Kidney (tissue), 14 donors: Measurements from ENCODE around the gene MAML3. TPM values are rescaled to one million over a fixed set of nuclear protein-coding genes. Genes with fewer than 3 reads are reported as not detected.

Source experiments
- DNase-seq, 5 donors: peaks; one replicate each; pipeline ENCODE4 v3.0.0-alpha.2; 2013 to 2020
- FAIRE-seq: peaks from 2 replicates; lab custom pipeline; 2012; peaks lifted over from hg19 to GRCh38; lab: Jason Lieb, UNC
- H3K27ac ChIP-seq, 2 donors: one replicate each; pipeline ENCODE4 v1.7.0; 2013; ENCODE audit warnings: low read depth in 2 of 2, low read length in 2 of 2, inconsistent platforms in 1 of 2
- H3K27me3 ChIP-seq: one replicate; pipeline ENCODE4 v1.7.1; 2013; ENCODE audit warnings: low read length, inconsistent platforms; ENCODE audit not compliant: control insufficient read depth, insufficient read depth
- H3K36me3 ChIP-seq, 3 donors: one replicate each; pipeline versions ENCODE4 v1.7.0 to v1.7.1; 2013; ENCODE audit warnings: low read length in 3 of 3, control low read depth in 1 of 3, inconsistent platforms in 1 of 3; ENCODE audit not compliant: insufficient read depth in 3 of 3, control insufficient read depth in 2 of 3
- H3K4me1 ChIP-seq, 3 donors: one replicate each; pipeline versions ENCODE4 v1.7.0 to v1.7.1; 2013; ENCODE audit warnings: low read length in 3 of 3, inconsistent platforms in 1 of 3, low read depth in 1 of 3; ENCODE audit not compliant: control insufficient read depth in 2 of 3, insufficient read depth in 2 of 3
- H3K4me3 ChIP-seq, 3 donors: one replicate each; pipeline versions ENCODE4 v1.7.0 to v1.8.1; 2013; ENCODE audit warnings: low read length in 3 of 3, control low read depth in 1 of 3, inconsistent platforms in 1 of 3
- H3K9ac ChIP-seq, 3 donors: one replicate each; pipeline versions ENCODE4 v1.7.0 to v1.7.1; 2013; ENCODE audit warnings: low read length in 3 of 3, control low read depth in 1 of 3, inconsistent platforms in 1 of 3
- H3K9me3 ChIP-seq, 3 donors: one replicate each; pipeline versions ENCODE4 v1.7.0 to v1.7.1; 2013; ENCODE audit warnings: low read length in 3 of 3, control low read depth in 1 of 3, inconsistent platforms in 1 of 3; ENCODE audit not compliant: control insufficient read depth in 2 of 3, insufficient read depth in 1 of 3
- intact Hi-C: fragments of 100-400 bp; cut with DNase I; formaldehyde crosslinking; loops from one replicate; pipeline ENCODE4 v1.11.1; 2022
- polyA plus RNA-seq: library from polyadenylated mRNA; stranded (reverse); fragments of 350-450 nt; fragmentation: Illumina TruSeq; extraction: RNeasy Lipid Tissue Mini Kit (QIAGEN cat#74804); gene quantifications from one replicate; pipeline ENCODE4 v1.2.3, GENCODE V29; 2014; ENCODE audit warnings: low read depth, low replicate concordance; ENCODE audit not compliant: insufficient read depth
- total RNA-seq: library from RNA; stranded (reverse); fragmentation: NEBNext Ultra II Directional; extraction: Animal tissue kit (Norgen Biotek cat#: 25700); gene quantifications from one replicate; pipeline ENCODE4 v1.2.1, GENCODE V29; 2021
- TF ChIP-seq, protein P1 (sequence below): IDR thresholded peaks from 3 replicates; pipeline ENCODE4 v1.5.1; 2012; ENCODE audit warnings: mild to moderate bottlenecking, moderate library complexity, borderline replicate concordance; ENCODE audit not compliant: insufficient read depth; ENCODE audit errors: extremely low read depth
- donor health status: control.
- donor health status: control.
- donor health status: control.
- donor health status: control.
- donor health status: control.
- donor health status: DM: yes; HTN: yes; CAD: no.
- donor health status: Normal renal cell carcinoma (clear cell type).

Gene MAML3
- total and polyA plus RNA-seq, 2 donors from 2014 or later, result 1.4 to 10.4 TPM

DNA sequence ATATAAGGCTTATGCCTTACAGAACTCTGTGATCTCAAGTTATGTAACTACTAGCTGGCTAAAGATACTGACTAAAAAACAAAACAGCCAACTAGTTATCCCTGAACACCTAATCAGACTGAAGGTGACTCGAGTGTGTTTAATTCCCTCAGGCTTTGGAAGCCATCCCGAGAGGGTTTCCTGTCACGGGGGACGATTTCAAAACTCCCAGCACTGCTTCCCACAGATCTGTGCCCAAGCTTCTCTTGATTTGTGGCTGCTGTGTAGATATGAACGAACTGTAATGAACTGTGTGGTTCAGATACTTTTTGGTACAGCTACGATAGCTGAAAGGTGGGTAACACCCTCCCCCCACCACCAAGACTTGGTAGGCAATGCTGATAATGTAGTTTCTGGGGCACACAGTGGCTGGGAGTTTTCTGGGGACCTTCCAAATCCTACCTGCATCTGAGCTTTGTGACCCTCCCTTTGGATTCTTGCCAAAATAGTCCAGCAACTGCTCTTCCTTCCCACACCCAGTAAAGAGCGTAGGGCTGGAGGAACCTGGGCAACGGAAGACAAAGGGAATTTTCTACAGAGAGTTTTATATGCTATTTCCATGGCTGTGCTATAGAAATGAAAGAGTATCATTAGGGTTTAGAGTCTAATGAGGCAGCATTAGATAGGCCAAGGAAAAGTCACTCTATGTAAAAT is 339.5 kb downstream of the MAML3 start:
- no peak overlapping the region for H3K9ac ChIP-seq
- TF ChIP-seq, protein P1, sequence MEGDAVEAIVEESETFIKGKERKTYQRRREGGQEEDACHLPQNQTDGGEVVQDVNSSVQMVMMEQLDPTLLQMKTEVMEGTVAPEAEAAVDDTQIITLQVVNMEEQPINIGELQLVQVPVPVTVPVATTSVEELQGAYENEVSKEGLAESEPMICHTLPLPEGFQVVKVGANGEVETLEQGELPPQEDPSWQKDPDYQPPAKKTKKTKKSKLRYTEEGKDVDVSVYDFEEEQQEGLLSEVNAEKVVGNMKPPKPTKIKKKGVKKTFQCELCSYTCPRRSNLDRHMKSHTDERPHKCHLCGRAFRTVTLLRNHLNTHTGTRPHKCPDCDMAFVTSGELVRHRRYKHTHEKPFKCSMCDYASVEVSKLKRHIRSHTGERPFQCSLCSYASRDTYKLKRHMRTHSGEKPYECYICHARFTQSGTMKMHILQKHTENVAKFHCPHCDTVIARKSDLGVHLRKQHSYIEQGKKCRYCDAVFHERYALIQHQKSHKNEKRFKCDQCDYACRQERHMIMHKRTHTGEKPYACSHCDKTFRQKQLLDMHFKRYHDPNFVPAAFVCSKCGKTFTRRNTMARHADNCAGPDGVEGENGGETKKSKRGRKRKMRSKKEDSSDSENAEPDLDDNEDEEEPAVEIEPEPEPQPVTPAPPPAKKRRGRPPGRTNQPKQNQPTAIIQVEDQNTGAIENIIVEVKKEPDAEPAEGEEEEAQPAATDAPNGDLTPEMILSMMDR, result no peak
- H3K9me3 ChIP-seq, result peaks cover 0 to 5% (median 3%) of the 10 kb centered on the region in 3 donors
- no peak overlapping the region for H3K4me3 ChIP-seq
- no peak for FAIRE-seq
- no peaks in the 10 kb centered on the region for H3K27me3 ChIP-seq
- DNase-seq, result peak in 2 of 5 donors; percentile 53 to 65
- peak overlapping the region; percentile 23 to 51 for H3K27ac ChIP-seq
- H3K36me3 ChIP-seq, result no peaks in the 10 kb centered on the region
- intact Hi-C loops, result no loop called here
- peaks cover 0 to 6% (median 4%) of the 10 kb centered on the region in 3 donors for H3K4me1 ChIP-seq

DNA sequence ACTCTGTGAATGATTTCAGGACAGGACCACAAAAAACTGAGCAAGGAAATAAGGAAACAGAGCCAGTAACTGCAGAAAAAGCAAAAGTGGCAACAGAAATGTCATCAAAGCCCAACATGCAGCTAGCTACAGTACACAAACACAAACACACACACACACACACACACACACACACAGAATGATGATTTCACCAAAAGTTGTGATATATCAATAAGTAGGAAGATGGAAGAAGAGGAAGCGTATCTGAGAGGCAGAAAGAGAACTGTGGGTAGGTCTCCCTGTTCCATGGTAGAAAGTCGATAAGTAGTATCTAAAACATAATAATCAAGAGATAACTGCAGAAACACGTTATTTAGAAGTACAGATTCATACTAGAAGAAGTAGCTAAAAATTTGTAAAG is 340.1 kb downstream of the MAML3 start:
- peaks cover 0 to 5% (median 3%) of the 10 kb centered on the region in 3 donors for H3K9me3 ChIP-seq
- TF ChIP-seq, protein P1, result no peak
- H3K36me3 ChIP-seq, result no peaks in the 10 kb centered on the region
- no peak overlapping the region for H3K4me3 ChIP-seq
- intact Hi-C loops, result no loop called here
- H3K27me3 ChIP-seq, result no peaks in the 10 kb centered on the region
- H3K4me1 ChIP-seq, result peaks cover 4 to 8% (median 6%) of the 10 kb centered on the region in 3 donors
- no peak overlapping the region for H3K9ac ChIP-seq
- FAIRE-seq, result no peak
- no peak for DNase-seq
- H3K27ac ChIP-seq, result peak overlapping the region in 1 of 2 donors; percentile 23

DNA sequence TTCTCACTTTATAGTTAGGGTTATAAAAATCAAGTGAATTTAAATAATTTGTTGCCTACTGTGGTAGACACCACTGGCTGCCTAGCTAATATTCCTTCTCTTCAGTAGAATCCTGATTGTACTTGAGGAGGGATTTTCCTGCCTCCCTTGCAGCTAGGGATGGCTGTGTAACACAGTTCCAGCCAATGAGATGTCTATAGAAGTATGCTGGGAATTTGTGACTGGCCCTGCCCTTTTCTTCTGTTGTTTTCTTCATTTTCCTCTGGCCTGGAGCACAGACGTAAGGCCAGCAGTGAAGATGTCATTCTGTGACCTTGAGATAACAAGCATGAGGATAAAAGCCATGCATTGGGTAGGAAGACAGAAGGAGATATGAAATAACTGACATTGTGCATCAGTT is 343.3 kb downstream of the MAML3 start:
- H3K9ac ChIP-seq, result no peak overlapping the region
- no peak overlapping the region for H3K4me3 ChIP-seq
- H3K27me3 ChIP-seq, result no peaks in the 10 kb centered on the region
- no peak overlapping the region for H3K27ac ChIP-seq
- intact Hi-C loops, result no loop called here
- FAIRE-seq (no peak), DNase-seq (no peak)
- peaks cover 6 to 10% (median 8%) of the 10 kb centered on the region in 3 donors for H3K4me1 ChIP-seq
- TF ChIP-seq, protein P1, result no peak
- H3K36me3 ChIP-seq, result no peaks in the 10 kb centered on the region
- H3K9me3 ChIP-seq, result peaks cover 0 to 5% (median 3%) of the 10 kb centered on the region in 3 donors

GRCh38 chr4:139809757-139810140 is 344.2 kb downstream of the MAML3 start:
- no peak overlapping the region for H3K27ac ChIP-seq
- H3K9me3 ChIP-seq, result peaks cover 0 to 5% (median 3%) of the 10 kb centered on the region in 3 donors
- no peaks in the 10 kb centered on the region for H3K36me3 ChIP-seq
- intact Hi-C loops, result no loop called here
- H3K4me3 ChIP-seq, result no peak overlapping the region
- TF ChIP-seq, protein P1, result no peak
- no peaks in the 10 kb centered on the region for H3K27me3 ChIP-seq
- DNase-seq (no peak), FAIRE-seq (no peak)
- H3K4me1 ChIP-seq, result peaks cover 6 to 10% (median 8%) of the 10 kb centered on the region in 3 donors
- no peak overlapping the region for H3K9ac ChIP-seq
